MM.1S (cell line): ENCODE results near the gene ELFN1.

Experiments used
- CTCF ChIP-seq: fragments of 300-600 bp; sonication (generic); IDR thresholded peaks from 2 replicates; pipeline ENCODE4 v1.5.1; 2016; ENCODE audit warnings: antibody characterized with exemption, low read length, mixed read lengths
- EZH2 ChIP-seq: fragments of 300-600 bp; sonication (generic); optimal IDR thresholded peaks from 2 replicates; pipeline ENCODE3; 2017; ENCODE audit warnings: low read depth, mild to moderate bottlenecking, antibody characterized with exemption, low read length, mixed read lengths

GRCh38 chr7:1732645-1733044 lies 62.6 kb downstream of the ELFN1 start:
- TF ChIP-seq EZH2 (no peak), CTCF (no peak)
